Loucy (cell line): ENCODE results near the gene DRAXIN.

ENCODE experiments used
- H2AFZ ChIP-seq: fragments of 200-600 bp; sonication (generic); 2 replicates; pipeline ENCODE4 v1.6.0; 2016; ENCODE audit warnings: antibody characterized with exemption, mild to moderate bottlenecking, low read length, moderate library complexity
- H3F3A ChIP-seq: fragments of 200-600 bp; 2 replicates; pipeline ENCODE4 v1.6.0; 2016; ENCODE audit warnings: antibody characterized with exemption, low read depth, mild to moderate bottlenecking
- H3K27me3 ChIP-seq: fragments of 200-600 bp; sonication (generic); 2 replicates; pipeline ENCODE4 v1.6.1; 2014; ENCODE audit warnings: low read length, mild to moderate bottlenecking; ENCODE audit not compliant: insufficient read depth, poor library complexity, severe bottlenecking
- H3K36me3 ChIP-seq: fragments of 200-600 bp; sonication (generic); 2 replicates; pipeline ENCODE4 v1.6.1; 2016; ENCODE audit warnings: low read length; ENCODE audit not compliant: insufficient read depth
- H3K4me1 ChIP-seq: fragments of 200-600 bp; sonication (generic); 2 replicates; pipeline ENCODE4 v1.5.1; 2014; ENCODE audit warnings: low read length, mild to moderate bottlenecking; ENCODE audit not compliant: insufficient read depth, poor library complexity, severe bottlenecking
- H3K4me2 ChIP-seq: fragments of 200-600 bp; sonication (generic); 2 replicates; pipeline ENCODE4 v1.6.0; 2014; ENCODE audit warnings: antibody characterized with exemption, low read length, low read depth, mild to moderate bottlenecking; ENCODE audit not compliant: poor library complexity, severe bottlenecking
- H3K4me3 ChIP-seq: fragments of 200-600 bp; sonication (generic); 2 replicates; pipeline ENCODE4 v1.5.1; 2014; ENCODE audit warnings: low read length, mild to moderate bottlenecking, mixed read lengths; ENCODE audit not compliant: poor library complexity, severe bottlenecking
- H3K79me2 ChIP-seq: fragments of 200-600 bp; sonication (generic); 2 replicates; pipeline ENCODE4 v1.6.1; 2014; ENCODE audit warnings: low read length; ENCODE audit not compliant: insufficient read depth
- H3K9ac ChIP-seq: fragments of 200-600 bp; sonication (generic); 2 replicates; pipeline ENCODE4 v1.6.0; 2014; ENCODE audit warnings: mild to moderate bottlenecking, low read depth, low read length, moderate library complexity; ENCODE audit not compliant: poor library complexity, severe bottlenecking
- H3K9me2 ChIP-seq: fragments of 200-600 bp; sonication (generic); replicated peaks from 2 replicates; pipeline ENCODE4 v1.6.1; 2016; ENCODE audit warnings: low read depth, low read length, mixed read lengths
- H3K9me3 ChIP-seq: fragments of 200-600 bp; sonication (generic); 2 replicates; pipeline ENCODE4 v1.6.1; 2014; ENCODE audit warnings: mild to moderate bottlenecking, antibody characterized with exemption, low read length, low read depth; ENCODE audit not compliant: insufficient read depth
- H4K20me1 ChIP-seq: fragments of 200-600 bp; sonication (generic); 2 replicates; pipeline ENCODE4 v1.6.0; 2014; ENCODE audit warnings: antibody characterized with exemption, low read length, mild to moderate bottlenecking; ENCODE audit not compliant: insufficient read depth, poor library complexity, severe bottlenecking
- EZH2phosphoT487 ChIP-seq: fragments of 200-600 bp; IDR thresholded peaks from 2 replicates; pipeline ENCODE4 v1.6.1; 2018; ENCODE audit warnings: antibody characterized with exemption, mild to moderate bottlenecking, moderate library complexity, borderline replicate concordance
- TF ChIP-seq, protein P1 (sequence below): fragments of 200-600 bp; sonication (generic); conservative IDR thresholded peaks from 2 replicates; pipeline ENCODE4 v1.5.1; 2014; ENCODE audit warnings: mild to moderate bottlenecking, antibody characterized with exemption, low read length

Gene DRAXIN

DNA sequence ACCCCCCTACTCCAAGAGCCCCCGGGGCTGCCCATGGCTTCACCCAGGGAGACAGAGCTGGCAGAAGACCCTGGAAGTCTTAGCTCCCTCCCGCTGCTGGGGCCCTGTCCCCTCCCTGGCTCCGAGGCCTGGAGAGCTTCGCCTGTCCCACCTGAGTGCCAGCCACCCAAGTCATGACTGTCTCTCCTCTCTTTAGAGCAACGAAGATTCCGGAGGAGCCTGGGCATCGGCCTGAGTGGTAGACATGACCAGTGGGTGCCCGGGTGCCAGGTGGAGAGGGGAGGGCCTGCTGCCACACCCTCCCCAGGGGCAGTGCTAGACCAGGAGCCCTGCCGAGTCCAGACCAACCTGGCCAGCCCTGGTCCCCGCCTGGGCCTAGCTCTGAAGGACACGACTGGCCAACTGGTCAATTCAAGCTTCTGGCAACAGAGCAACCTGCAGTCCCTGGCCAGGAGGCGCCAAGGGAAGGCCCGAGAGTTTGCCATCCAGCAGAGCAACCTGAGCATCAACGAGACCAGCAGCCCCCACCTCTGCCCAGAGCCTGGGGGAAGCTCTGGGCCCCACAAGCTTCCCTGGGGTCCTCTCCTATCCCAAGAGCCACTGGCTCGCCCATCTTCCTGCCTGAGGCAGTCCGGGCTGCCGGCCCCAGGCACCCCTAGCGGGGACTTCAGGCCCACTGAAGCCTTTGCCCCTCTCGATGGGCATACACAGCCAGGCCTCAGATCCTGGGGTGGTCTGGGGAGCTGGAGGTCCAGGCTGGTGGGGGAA lies 74.3 kb downstream of the DRAXIN start:
- H4K20me1 ChIP-seq, result no peaks in the 10 kb centered on the region
- no peaks in the 10 kb centered on the region for H3K36me3 ChIP-seq
- no peaks in the 10 kb centered on the region for H3K27me3 ChIP-seq
- H3K79me2 ChIP-seq, result no peaks in the 10 kb centered on the region
- no peak overlapping the region for H3K9ac ChIP-seq
- no peak overlapping the region for H3K4me2 ChIP-seq
- no peak overlapping the region for H2AFZ ChIP-seq
- no peaks in the 10 kb centered on the region for H3F3A ChIP-seq
- H3K9me2 ChIP-seq, result no peaks in the 10 kb centered on the region
- no peaks in the 10 kb centered on the region for H3K9me3 ChIP-seq
- TF ChIP-seq EZH2phosphoT487, result no peak
- TF ChIP-seq, protein P1, sequence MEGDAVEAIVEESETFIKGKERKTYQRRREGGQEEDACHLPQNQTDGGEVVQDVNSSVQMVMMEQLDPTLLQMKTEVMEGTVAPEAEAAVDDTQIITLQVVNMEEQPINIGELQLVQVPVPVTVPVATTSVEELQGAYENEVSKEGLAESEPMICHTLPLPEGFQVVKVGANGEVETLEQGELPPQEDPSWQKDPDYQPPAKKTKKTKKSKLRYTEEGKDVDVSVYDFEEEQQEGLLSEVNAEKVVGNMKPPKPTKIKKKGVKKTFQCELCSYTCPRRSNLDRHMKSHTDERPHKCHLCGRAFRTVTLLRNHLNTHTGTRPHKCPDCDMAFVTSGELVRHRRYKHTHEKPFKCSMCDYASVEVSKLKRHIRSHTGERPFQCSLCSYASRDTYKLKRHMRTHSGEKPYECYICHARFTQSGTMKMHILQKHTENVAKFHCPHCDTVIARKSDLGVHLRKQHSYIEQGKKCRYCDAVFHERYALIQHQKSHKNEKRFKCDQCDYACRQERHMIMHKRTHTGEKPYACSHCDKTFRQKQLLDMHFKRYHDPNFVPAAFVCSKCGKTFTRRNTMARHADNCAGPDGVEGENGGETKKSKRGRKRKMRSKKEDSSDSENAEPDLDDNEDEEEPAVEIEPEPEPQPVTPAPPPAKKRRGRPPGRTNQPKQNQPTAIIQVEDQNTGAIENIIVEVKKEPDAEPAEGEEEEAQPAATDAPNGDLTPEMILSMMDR, result no peak
- no peaks in the 10 kb centered on the region for H3K4me1 ChIP-seq
- no peak overlapping the region for H3K4me3 ChIP-seq

DNA sequence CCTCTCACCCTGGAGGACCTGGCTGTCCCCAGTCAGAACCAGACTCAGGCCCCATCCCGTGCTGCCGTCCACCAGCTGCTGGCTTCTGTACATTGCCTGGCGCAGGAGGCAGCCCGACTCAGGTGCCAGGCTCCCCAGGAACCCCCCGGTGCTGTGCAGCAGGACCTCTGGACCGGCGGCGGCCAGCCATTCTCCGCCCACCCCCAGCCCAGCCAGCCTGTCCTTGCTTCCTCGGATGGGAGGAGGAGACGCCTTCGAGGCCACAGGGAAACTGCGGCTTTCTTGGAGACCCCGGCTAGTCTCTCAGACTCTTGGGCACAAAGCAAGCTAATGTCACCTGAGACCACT lies 74.9 kb downstream of the DRAXIN start:
- no peak overlapping the region for H2AFZ ChIP-seq
- TF ChIP-seq, protein P1, result no peak
- no peak for TF ChIP-seq EZH2phosphoT487
- no peaks in the 10 kb centered on the region for H4K20me1 ChIP-seq
- no peaks in the 10 kb centered on the region for H3K9me2 ChIP-seq
- no peaks in the 10 kb centered on the region for H3K36me3 ChIP-seq
- H3K27me3 ChIP-seq, result no peaks in the 10 kb centered on the region
- no peaks in the 10 kb centered on the region for H3K9me3 ChIP-seq
- H3K79me2 ChIP-seq, result no peaks in the 10 kb centered on the region
- H3F3A ChIP-seq, result no peaks in the 10 kb centered on the region
- H3K4me1 ChIP-seq, result no peaks in the 10 kb centered on the region
- H3K4me3 ChIP-seq, result no peak overlapping the region
- H3K4me2 ChIP-seq, result no peak overlapping the region
- H3K9ac ChIP-seq, result no peak overlapping the region

DNA sequence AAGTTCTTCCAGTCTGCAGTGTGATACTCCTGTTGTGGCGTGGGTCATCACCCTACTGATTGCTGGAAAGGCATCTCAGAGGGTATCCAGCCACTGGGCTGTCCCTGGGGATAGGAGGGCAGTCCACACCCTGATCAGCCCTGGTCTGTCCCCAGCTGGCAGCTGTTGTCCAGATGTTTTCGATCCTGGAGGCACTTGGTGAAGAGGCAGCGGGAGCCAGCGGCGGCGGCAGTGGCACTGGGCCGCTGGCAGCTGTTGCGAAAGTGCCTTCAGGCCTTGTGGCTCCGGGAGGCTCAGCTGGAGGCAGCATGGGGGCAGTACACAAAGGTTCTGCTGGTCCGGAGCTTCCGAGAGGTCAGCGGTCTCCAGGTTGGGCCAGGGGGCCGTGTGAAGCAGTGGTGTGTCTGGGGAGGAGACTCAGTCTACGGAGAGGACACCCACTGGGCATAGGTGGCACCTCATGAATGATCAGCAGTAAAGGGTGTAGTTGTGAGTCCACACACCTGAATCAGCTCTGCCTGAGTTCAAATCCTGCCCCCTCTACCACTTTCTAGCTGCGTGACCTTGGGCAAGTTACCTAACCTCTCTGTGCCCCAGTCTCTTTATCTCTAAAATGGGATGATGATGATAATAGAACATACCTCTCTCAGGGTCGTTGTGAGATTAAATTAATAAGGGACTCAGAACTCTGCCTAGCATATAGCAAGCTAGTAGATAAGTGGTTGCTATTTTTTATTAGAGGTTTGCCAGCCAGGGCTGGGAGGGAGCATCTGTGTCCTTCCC lies 76.6 kb downstream of the DRAXIN start:
- Histone ChIP-seq H4K20me1 (no peaks in the 10 kb centered on the region), H3K4me3 (no peak overlapping the region), H2AFZ (no peak overlapping the region), H3K9ac (no peak overlapping the region), H3K4me1 (no peaks in the 10 kb centered on the region), H3F3A (no peaks in the 10 kb centered on the region), H3K4me2 (no peak overlapping the region), H3K36me3 (no peaks in the 10 kb centered on the region), H3K9me2 (no peaks in the 10 kb centered on the region), H3K9me3 (no peaks in the 10 kb centered on the region), H3K27me3 (no peaks in the 10 kb centered on the region), H3K79me2 (no peaks in the 10 kb centered on the region)
- TF ChIP-seq EZH2phosphoT487, result no peak
- TF ChIP-seq, protein P1, result no peak
